Measurements from ENCODE around the gene EPB41L4B. TPM values are rescaled to one million over a fixed set of nuclear protein-coding genes. Genes with fewer than 3 reads are reported as not detected.

Gene EPB41L4B
- total and polyA plus RNA-seq, 2 of the 13 experiments (the other 11 are each of a cell fraction or from before 2014, with no cell fraction given) = 17.6 to 22.1 TPM

- no peak for TF ChIP-seq KLF12 (CRISPR knock-in tag; IDR thresholded peaks at IDR 0.05; ENCODE audit: borderline replicate concordance)
- no peak for TF ChIP-seq ZNF205 (CRISPR knock-in tag; IDR thresholded peaks at IDR 0.05)
Measured at GRCh38 chr9:109203761-109204360, 117.0 kb downstream of the EPB41L4B start (continued).

- in situ Hi-C loops (cut with HindIII; ENCODE audit: extremely low pct_ligation_motif_present, low pct_unique_long_range_greater_than_20kb) = loop anchor here (25.0 kb wide), 1 partner anchor 313 kb away; no protein-coding TSS in a partner anchor
- H3K9ac ChIP-seq (ENCODE audit: insufficient read depth, low read depth, low read length) = no peak overlapping the region
- H3K27ac ChIP-seq (ENCODE audit: extremely low read length, insufficient read depth, low read length) = no peak overlapping the region
- DNase-seq (ENCODE audit: low spot score) = no peak
- intact Hi-C loops (cut with micrococcal nuclease; ENCODE audit: unreplicated experiment) = no loop called here
- no peaks in the 10 kb centered on the region for H3K79me2 ChIP-seq (ENCODE audit: insufficient read depth, low read length)
- no peak for ATAC-seq
- POLR2A ChIA-PET = no interaction called here
- 80% methylated on average over 3 of the region's 5 CpGs for WGBS (ENCODE audit: low lambda C conversion rate)
- no TSS peak for BruUV-seq (replicated peaks)
- H3K9me3 ChIP-seq (ENCODE audit: low read length) = no peaks in the 10 kb centered on the region
- H3K4me1 ChIP-seq (ENCODE audit: insufficient read depth, low read length) = no peaks in the 10 kb centered on the region
- FAIRE-seq = no peak
- H3K4me3 ChIP-seq (replicated peaks in 1 of 3; ENCODE audit: insufficient read depth in 1 of 3, low read depth in 2 of 3, low read length in 3 of 3) = no peak overlapping the region
- CTCF ChIA-PET (ENCODE audit: low intra/inter-chr PET ratio, low total read pairs) = no interaction called here
- H2AFZ ChIP-seq (ENCODE audit: low read length) = no peak overlapping the region
- no peak for TF ChIP-seq ZNF264 (CRISPR knock-in tag; IDR thresholded peaks at IDR 0.05)
- TF ChIP-seq ZNF7 (CRISPR knock-in tag; IDR thresholded peaks at IDR 0.05) = no peak
- TF ChIP-seq HDAC1 (CRISPR knock-in tag; IDR thresholded peaks at IDR 0.05) = no peak
- no peak for TF ChIP-seq JUND (CRISPR knock-in tag; IDR thresholded peaks at IDR 0.05)
- no peak for TF ChIP-seq GPBP1L1 (CRISPR knock-in tag; IDR thresholded peaks at IDR 0.05)
- TF ChIP-seq ARNT2 (CRISPR knock-in tag; IDR thresholded peaks at IDR 0.05; ENCODE audit: low read depth) = no peak
- H3K27me3 ChIP-seq (ENCODE audit: control insufficient read depth in 1 of 2, insufficient read depth in 2 of 2, low read length in 2 of 2) = 0 out of 5 replicates have a peak, but pooled peaks cover 0 to 2% of the 10 kb centered on the region in 2 experiments
- H4K20me1 ChIP-seq (ENCODE audit: insufficient read depth, low read length) = no peaks in the 10 kb centered on the region
- no peaks in the 10 kb centered on the region for H3K36me3 ChIP-seq (replicated peaks in 1 of 2; ENCODE audit: control insufficient read depth in 1 of 2, insufficient read depth in 2 of 2, low read length in 2 of 2)
- no peak overlapping the region for H3K4me2 ChIP-seq (ENCODE audit: low read depth, low read length)
Measured at GRCh38 chr9:109199676-109200075, 121.2 kb downstream of the EPB41L4B start.

Data from HepG2 (cell line).